SH-SY5Y (cell line): Measurements from ENCODE around the gene SLC35F5.

ENCODE experiments used
- GATA2 ChIP-seq: IDR thresholded peaks from 2 replicates; pipeline ENCODE4 v1.6.1; 2011; ENCODE audit warnings: mild to moderate bottlenecking, low read depth, low read length
- GATA3 ChIP-seq: IDR thresholded peaks from 2 replicates; pipeline ENCODE4 v1.6.1; 2011; ENCODE audit warnings: low read depth, mild to moderate bottlenecking, low read length, moderate library complexity

DNA sequence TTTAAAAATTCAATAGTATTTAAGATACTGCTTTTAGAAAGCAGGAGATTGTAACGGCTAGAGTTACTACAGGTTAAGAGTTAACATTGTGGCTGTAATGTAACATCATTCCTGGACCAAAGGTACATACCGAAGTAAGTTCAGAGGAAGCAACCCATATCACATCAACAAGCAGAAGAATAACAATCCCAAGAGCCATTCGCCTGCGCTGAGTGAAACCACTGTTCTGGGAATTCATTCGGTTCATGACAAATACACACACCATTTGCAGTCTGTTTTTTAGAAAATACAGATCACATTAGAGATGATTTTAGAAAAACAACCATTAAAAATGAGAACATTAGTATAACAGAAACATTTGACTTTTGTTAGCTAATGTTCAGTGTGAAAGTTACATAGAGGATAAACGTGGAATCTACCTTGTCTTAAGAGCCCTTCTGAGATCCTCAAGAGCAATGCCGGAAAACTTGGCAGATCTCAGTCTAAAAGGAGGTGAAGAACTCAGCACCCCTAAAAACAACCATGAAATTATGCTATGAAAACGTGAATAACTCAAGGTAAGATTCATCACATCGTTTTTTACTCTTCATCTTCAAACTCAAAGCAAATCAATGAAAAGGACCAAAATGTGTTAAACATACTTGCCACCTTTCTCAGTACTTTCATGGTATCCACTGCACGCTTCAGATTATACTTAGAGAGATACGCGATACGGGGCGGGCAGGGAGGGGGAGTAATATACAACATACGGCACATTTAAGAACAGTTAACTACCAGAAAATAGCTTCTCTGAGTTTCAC, 1.2 kb downstream of the SLC35F5 start:
- TF ChIP-seq GATA2: no peak
- TF ChIP-seq GATA3: no peak
